Nephron (organoid): ENCODE results near the gene ACSS1.
"Not testable (repeated sequence)": the region's sequence is repeated elsewhere in the genome, so short reads cannot be mapped to it uniquely, and the experiment has no call there.

ENCODE experiments used
- H3K27ac Mint-ChIP-seq, 3 experiments: 2 replicates each; pipeline ENCODE4 v1.8.0; 2020; ENCODE audit warnings: mixed read lengths in 3 of 3, mild to moderate bottlenecking in 2 of 3, moderate library complexity in 1 of 3
- H3K27me3 Mint-ChIP-seq: 2 replicates; pipeline ENCODE4 v1.8.0; 2021; ENCODE audit warnings: low read depth, mild to moderate bottlenecking, moderate library complexity, mixed read lengths
- H3K36me3 Mint-ChIP-seq: 2 replicates; pipeline ENCODE4 v1.8.0; 2020; ENCODE audit warnings: low read depth, mixed read lengths
- H3K4me1 Mint-ChIP-seq: 2 replicates; pipeline ENCODE4 v1.8.0; 2020; ENCODE audit warnings: mixed read lengths
- H3K4me3 Mint-ChIP-seq, 3 experiments: 2 replicates each; pipeline ENCODE4 v1.8.0; 2020; ENCODE audit warnings: mild to moderate bottlenecking in 3 of 3, mixed read lengths in 3 of 3, moderate library complexity in 2 of 3
- H3K9me3 Mint-ChIP-seq: 2 replicates; pipeline ENCODE4 v1.8.0; 2020; ENCODE audit warnings: mixed read lengths
- CTCF ChIP-seq, 3 experiments: fragments of 200-600 bp; sonication (generic); IDR thresholded peaks; one replicate each; pipeline ENCODE4 v1.5.0; 2021; ENCODE audit warnings: antibody characterized with exemption in 3 of 3; ENCODE audit not compliant: unreplicated experiment in 3 of 3

ACSS1 gene

GRCh38 chr20:25005220-25005619 lies 52.7 kb downstream of the ACSS1 start:
- peaks cover 7% of the 10 kb centered on the region for H3K27me3 Mint-ChIP-seq
- H3K4me1 Mint-ChIP-seq: no peaks in the 10 kb centered on the region
- TF ChIP-seq CTCF (IDR thresholded peaks at IDR 0.05; ENCODE audit: unreplicated experiment in 3 of 3): no peak
- no peaks in the 10 kb centered on the region for H3K36me3 Mint-ChIP-seq
- H3K4me3 Mint-ChIP-seq: no peak overlapping the region
- H3K27ac Mint-ChIP-seq: no peak overlapping the region
- H3K9me3 Mint-ChIP-seq: peaks cover 4% of the 10 kb centered on the region

- Mint-ChIP-seq H3K27me3 (peaks cover 23% of the 10 kb centered on the region), H3K27ac (no peak overlapping the region), H3K4me1 (no peaks in the 10 kb centered on the region), H3K36me3 (no peaks in the 10 kb centered on the region), H3K9me3 (peaks cover 4% of the 10 kb centered on the region), H3K4me3 (no peak overlapping the region)
- no peak for TF ChIP-seq CTCF (IDR thresholded peaks at IDR 0.05; ENCODE audit: unreplicated experiment in 3 of 3)
These were observed 54.9 kb downstream of the ACSS1 start for GRCh38 chr20:25003002-25003401.

- H3K27ac Mint-ChIP-seq, H3K4me1 Mint-ChIP-seq, H3K4me3 Mint-ChIP-seq, H3K9me3 Mint-ChIP-seq, H3K36me3 Mint-ChIP-seq: not testable (repeated sequence)
- peaks cover 35% of the 10 kb centered on the region for H3K27me3 Mint-ChIP-seq
These were observed 56.6 kb downstream of the ACSS1 start for GRCh38 chr20:25001323-25001722.

GRCh38 chr20:25000268-25000801 lies 57.6 kb downstream of the ACSS1 start:
- Mint-ChIP-seq H3K27me3 (peaks cover 38% of the 10 kb centered on the region), H3K4me3 (no peak overlapping the region), H3K4me1 (no peaks in the 10 kb centered on the region), H3K27ac (no peak overlapping the region), H3K9me3 (peaks cover 4% of the 10 kb centered on the region), H3K36me3 (no peaks in the 10 kb centered on the region)
- TF ChIP-seq CTCF (IDR thresholded peaks at IDR 0.05; ENCODE audit: unreplicated experiment in 3 of 3): no peak

DNA sequence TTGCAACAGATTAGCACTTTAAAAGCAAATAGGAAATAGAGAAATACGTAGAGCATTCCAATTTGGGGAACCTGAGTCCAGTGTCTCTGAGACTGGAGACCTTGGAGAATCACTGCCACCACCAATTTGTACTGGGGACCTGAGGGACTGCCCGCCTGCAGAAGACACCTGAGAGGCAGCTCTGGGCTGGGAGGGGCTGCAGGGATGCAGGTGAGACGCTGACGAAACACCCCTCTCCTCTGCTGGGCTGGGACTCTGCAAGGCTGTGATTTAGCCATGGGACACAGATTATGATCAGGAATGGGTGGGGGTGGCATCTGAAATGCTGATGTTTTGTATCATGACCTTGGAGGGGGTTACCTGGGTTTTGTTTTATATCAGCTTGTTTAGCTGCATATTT lies 58.4 kb downstream of the ACSS1 start:
- Mint-ChIP-seq H3K27ac (no peak overlapping the region), H3K36me3 (no peaks in the 10 kb centered on the region), H3K4me1 (peaks cover 7% of the 10 kb centered on the region), H3K9me3 (peaks cover 4% of the 10 kb centered on the region), H3K4me3 (no peak overlapping the region), H3K27me3 (peaks cover 38% of the 10 kb centered on the region)
- no peak for TF ChIP-seq CTCF (IDR thresholded peaks at IDR 0.05; ENCODE audit: unreplicated experiment in 3 of 3)

DNA sequence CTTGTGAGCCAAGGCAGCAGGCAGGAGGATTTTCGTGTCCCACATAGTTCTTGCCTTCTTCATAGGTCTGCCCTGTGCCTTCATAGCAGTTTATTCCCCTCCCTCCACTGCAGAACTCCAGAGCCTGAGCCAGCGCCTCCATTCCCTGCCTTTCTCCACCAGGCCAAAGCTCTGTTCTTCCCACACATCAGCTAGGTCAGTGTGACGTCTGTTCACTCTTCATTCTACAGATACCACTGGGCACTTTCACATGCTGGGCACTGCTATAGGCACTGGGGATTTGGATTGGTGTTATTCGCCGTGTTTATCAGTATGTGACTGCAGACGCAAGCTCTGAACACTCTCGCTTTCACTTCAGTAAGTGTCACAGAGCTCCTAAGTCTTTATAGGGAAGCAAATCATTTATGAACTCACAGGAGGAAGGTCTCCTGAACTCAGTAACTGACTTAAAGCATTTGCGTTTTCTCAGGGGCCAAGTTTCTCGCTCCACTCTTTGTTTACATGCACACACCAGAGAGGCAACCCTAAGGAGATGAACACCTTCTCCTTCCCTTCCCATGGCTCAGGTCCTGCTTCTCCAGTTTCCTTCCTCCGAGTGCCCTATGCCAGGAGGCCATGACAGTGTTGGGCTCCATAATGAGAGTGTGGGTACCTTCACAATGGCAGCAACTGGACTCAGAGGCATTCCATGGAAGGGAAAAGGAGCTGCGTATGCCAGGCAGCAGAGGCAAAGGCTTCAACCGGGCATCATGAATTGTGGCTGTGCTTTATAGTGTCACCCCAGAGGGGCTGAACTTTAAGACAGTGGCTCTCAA lies 59.1 kb downstream of the ACSS1 start:
- Mint-ChIP-seq H3K27ac (no peak overlapping the region), H3K4me1 (peaks cover 12% of the 10 kb centered on the region), H3K27me3 (peaks cover 38% of the 10 kb centered on the region), H3K36me3 (no peaks in the 10 kb centered on the region), H3K9me3 (peaks cover 4% of the 10 kb centered on the region), H3K4me3 (no peak overlapping the region)
- no peak for TF ChIP-seq CTCF (IDR thresholded peaks at IDR 0.05; ENCODE audit: unreplicated experiment in 3 of 3)
